ENCODE measurements around the gene NTN5. TPM values are rescaled to one million over a fixed set of nuclear protein-coding genes. Genes with fewer than 3 reads are reported as not detected.
"Not testable (repeated sequence)": the region's sequence is repeated elsewhere in the genome, so short reads cannot be mapped to it uniquely, and the experiment has no call there.

Gene NTN5
- total RNA-seq, 1 experiment from 2014 or later = 0.55 TPM

- H3K56ac ChIP-seq (ENCODE audit: insufficient read length, low read depth, low read length) = no peak overlapping the region
- no peak overlapping the region for H2BK5ac ChIP-seq (ENCODE audit: insufficient read length, low read length)
- no peaks in the 10 kb centered on the region; the same call in 1 of the 2 replicates for H3K4me1 ChIP-seq (ENCODE audit: insufficient read depth, low read length)
- H3K27me3 ChIP-seq (ENCODE audit: insufficient read depth, low read length) = no peaks in the 10 kb centered on the region
- TF ChIP-seq, protein P1, sequence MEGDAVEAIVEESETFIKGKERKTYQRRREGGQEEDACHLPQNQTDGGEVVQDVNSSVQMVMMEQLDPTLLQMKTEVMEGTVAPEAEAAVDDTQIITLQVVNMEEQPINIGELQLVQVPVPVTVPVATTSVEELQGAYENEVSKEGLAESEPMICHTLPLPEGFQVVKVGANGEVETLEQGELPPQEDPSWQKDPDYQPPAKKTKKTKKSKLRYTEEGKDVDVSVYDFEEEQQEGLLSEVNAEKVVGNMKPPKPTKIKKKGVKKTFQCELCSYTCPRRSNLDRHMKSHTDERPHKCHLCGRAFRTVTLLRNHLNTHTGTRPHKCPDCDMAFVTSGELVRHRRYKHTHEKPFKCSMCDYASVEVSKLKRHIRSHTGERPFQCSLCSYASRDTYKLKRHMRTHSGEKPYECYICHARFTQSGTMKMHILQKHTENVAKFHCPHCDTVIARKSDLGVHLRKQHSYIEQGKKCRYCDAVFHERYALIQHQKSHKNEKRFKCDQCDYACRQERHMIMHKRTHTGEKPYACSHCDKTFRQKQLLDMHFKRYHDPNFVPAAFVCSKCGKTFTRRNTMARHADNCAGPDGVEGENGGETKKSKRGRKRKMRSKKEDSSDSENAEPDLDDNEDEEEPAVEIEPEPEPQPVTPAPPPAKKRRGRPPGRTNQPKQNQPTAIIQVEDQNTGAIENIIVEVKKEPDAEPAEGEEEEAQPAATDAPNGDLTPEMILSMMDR (conservative IDR thresholded peaks at IDR 0.05) = no peak
- H3K79me2 ChIP-seq (ENCODE audit: insufficient read depth, low read length) = no peaks in the 10 kb centered on the region
- H2BK15ac ChIP-seq (ENCODE audit: low read depth, low read length) = no peak overlapping the region
- no peak overlapping the region for H4K8ac ChIP-seq (replicated peaks; ENCODE audit: insufficient read length, low read depth, low read length)
- H3K4me2 ChIP-seq (ENCODE audit: insufficient read depth, insufficient read length, low read length) = no peak overlapping the region
- no peak overlapping the region for H3K27ac ChIP-seq (ENCODE audit: insufficient read length, low read depth, low read length)
- no peak overlapping the region for H4K91ac ChIP-seq (ENCODE audit: insufficient read length, low read depth, low read length)
- H3K14ac ChIP-seq (ENCODE audit: insufficient read depth, low read length) = peak overlapping the region; percentile 19
- H3K9me3 ChIP-seq (ENCODE audit: control insufficient read depth, low read depth, low read length) = no peaks in the 10 kb centered on the region
- no peak overlapping the region for H2BK120ac ChIP-seq (ENCODE audit: low read depth, low read length, poor library complexity, severe bottlenecking)
- peak overlapping the region in 1 of 2 experiments; percentile 47; a peak in 3 of 5 replicates for H3K4me3 Mint-ChIP-seq
- no peak overlapping the region for H3K4ac ChIP-seq (ENCODE audit: low read depth, low read length)
- no peaks in the 10 kb centered on the region for H3K36me3 Mint-ChIP-seq (ENCODE audit: insufficient read depth in 1 of 3, low read depth in 3 of 3)
- H3K27ac Mint-ChIP-seq = peak overlapping the region in 1 of 3 experiments; percentile 81; a peak in 2 of 7 replicates
- no peak overlapping the region for H4K5ac ChIP-seq (ENCODE audit: insufficient read length, low read depth, low read length)
- H3T11ph ChIP-seq (ENCODE audit: low read length) = no peak overlapping the region
- no peaks in the 10 kb centered on the region for H3K79me1 ChIP-seq (ENCODE audit: insufficient read depth, low read depth, low read length, poor library complexity, severe bottlenecking)
- peaks cover 32 to 46% of the 10 kb centered on the region in 2 experiments for H3K4me1 Mint-ChIP-seq
- H3K9me3 Mint-ChIP-seq = no peaks in the 10 kb centered on the region
- DNase-seq = peak; percentile 33
- H2BK12ac ChIP-seq (ENCODE audit: insufficient read length, low read depth, low read length) = no peak overlapping the region
- H4K20me1 ChIP-seq (ENCODE audit: control insufficient read depth, insufficient read depth, insufficient read length) = no peaks in the 10 kb centered on the region
- no peak overlapping the region for H2AFZ ChIP-seq (ENCODE audit: low read length)
- H3K23me2 ChIP-seq (ENCODE audit: insufficient read length, low read depth, low read length, poor library complexity, severe bottlenecking) = peaks cover 8% of the 10 kb centered on the region
- H2BK20ac ChIP-seq (ENCODE audit: low read depth, low read length, poor library complexity, severe bottlenecking) = no peak overlapping the region
- no peak overlapping the region for H3K23ac ChIP-seq (ENCODE audit: insufficient read length, low read depth, low read length)
- no peak overlapping the region for H2AK5ac ChIP-seq (ENCODE audit: insufficient read length, low read length)
- no CpG with 5 or more reads among the region's 15 CpGs for WGBS (ENCODE audit: extremely low coverage, insufficient read length, low lambda C conversion rate)
- no peaks in the 10 kb centered on the region; the same call in 1 of the 2 replicates for H3K27me3 Mint-ChIP-seq (ENCODE audit: low read depth)
- no peak overlapping the region for H3K9ac ChIP-seq (ENCODE audit: extremely low read depth, insufficient read length, low read length)
- H3K18ac ChIP-seq (ENCODE audit: insufficient read length, low read depth, low read length) = no peak overlapping the region
Measured at GRCh38 chr19:48718711-48719231, 46.0 kb upstream of the NTN5 start.

GRCh38 chr19:48718106-48718505, 45.3 kb upstream of the NTN5 start:
- not testable (repeated sequence) for H2AFZ ChIP-seq (ENCODE audit: low read length); H2BK12ac ChIP-seq (ENCODE audit: insufficient read length, low read depth, low read length); H3K56ac ChIP-seq (ENCODE audit: insufficient read length, low read depth, low read length); H3T11ph ChIP-seq (ENCODE audit: low read length); H3K9me3 Mint-ChIP-seq; H3K4me2 ChIP-seq (ENCODE audit: insufficient read depth, insufficient read length, low read length); H3K4ac ChIP-seq (ENCODE audit: low read depth, low read length); H2AK5ac ChIP-seq (ENCODE audit: insufficient read length, low read length); H3K79me1 ChIP-seq (ENCODE audit: insufficient read depth, low read depth, low read length, poor library complexity, severe bottlenecking); H3K79me2 ChIP-seq (ENCODE audit: insufficient read depth, low read length); H3K27ac Mint-ChIP-seq; H3K27me3 Mint-ChIP-seq (ENCODE audit: low read depth); H2BK20ac ChIP-seq (ENCODE audit: low read depth, low read length, poor library complexity, severe bottlenecking); H4K20me1 ChIP-seq (ENCODE audit: control insufficient read depth, insufficient read depth, insufficient read length); H3K9ac ChIP-seq (ENCODE audit: extremely low read depth, insufficient read length, low read length); H3K23ac ChIP-seq (ENCODE audit: insufficient read length, low read depth, low read length); H3K9me3 ChIP-seq (ENCODE audit: control insufficient read depth, low read depth, low read length); H2BK15ac ChIP-seq (ENCODE audit: low read depth, low read length); H3K27ac ChIP-seq (ENCODE audit: insufficient read length, low read depth, low read length); H4K91ac ChIP-seq (ENCODE audit: insufficient read length, low read depth, low read length); H3K4me1 ChIP-seq (ENCODE audit: insufficient read depth, low read length); H2BK5ac ChIP-seq (ENCODE audit: insufficient read length, low read length); H4K8ac ChIP-seq (replicated peaks; ENCODE audit: insufficient read length, low read depth, low read length); H3K36me3 Mint-ChIP-seq (ENCODE audit: insufficient read depth in 1 of 3, low read depth in 3 of 3); H4K5ac ChIP-seq (ENCODE audit: insufficient read length, low read depth, low read length); DNase-seq; H3K23me2 ChIP-seq (ENCODE audit: insufficient read length, low read depth, low read length, poor library complexity, severe bottlenecking); H3K18ac ChIP-seq (ENCODE audit: insufficient read length, low read depth, low read length); H3K27me3 ChIP-seq (ENCODE audit: insufficient read depth, low read length); H2BK120ac ChIP-seq (ENCODE audit: low read depth, low read length, poor library complexity, severe bottlenecking); H3K4me3 Mint-ChIP-seq; H3K14ac ChIP-seq (ENCODE audit: insufficient read depth, low read length)
- no CpG with 5 or more reads among the region's 13 CpGs for WGBS (ENCODE audit: extremely low coverage, insufficient read length, low lambda C conversion rate)
- peaks cover 33 to 46% of the 10 kb centered on the region in 2 experiments for H3K4me1 Mint-ChIP-seq
